Osteoblast (primary cell): ENCODE data around the gene NKIRAS2. TPM values are rescaled to one million over a fixed set of nuclear protein-coding genes. Genes with fewer than 3 reads are reported as not detected.

ENCODE experiments used
- DNase-seq: peaks from one replicate; pipeline ENCODE4 v3.0.0; 2011; ENCODE audit warnings: low spot score, mixed read lengths; ENCODE audit not compliant: insufficient read length; ENCODE audit errors: missing footprints
- H2AFZ ChIP-seq: 2 replicates; pipeline ENCODE4 v1.6.0; 2011; ENCODE audit warnings: mild to moderate bottlenecking, low read length
- H3K27ac ChIP-seq: 2 replicates; pipeline ENCODE4 v1.5.1; 2011; ENCODE audit warnings: mild to moderate bottlenecking, low read depth, low read length, moderate library complexity
- H3K27me3 ChIP-seq: 2 replicates; pipeline ENCODE4 v1.6.0; 2012; ENCODE audit warnings: mild to moderate bottlenecking, control low read depth, inconsistent platforms, low read length, moderate library complexity; ENCODE audit not compliant: insufficient read depth
- H3K36me3 ChIP-seq: 2 replicates; pipeline ENCODE4 v1.5.1; 2011; ENCODE audit warnings: mild to moderate bottlenecking, low read length, control low read depth, moderate library complexity; ENCODE audit not compliant: insufficient read depth
- H3K4me1 ChIP-seq: 2 replicates; pipeline ENCODE4 v1.5.1; 2011; ENCODE audit warnings: mild to moderate bottlenecking, low read length, control low read depth, moderate library complexity; ENCODE audit not compliant: insufficient read depth
- H3K4me2 ChIP-seq: 2 replicates; pipeline ENCODE4 v1.6.0; 2011; ENCODE audit warnings: mild to moderate bottlenecking, low read length; ENCODE audit not compliant: insufficient read depth
- H3K4me3 ChIP-seq: fragments of 200-600 bp; sonication (generic); 3 replicates; pipeline ENCODE4 v1.5.1; 2012; ENCODE audit warnings: mild to moderate bottlenecking, low read length, inconsistent platforms; ENCODE audit not compliant: insufficient read depth
- H3K79me2 ChIP-seq: 2 replicates; pipeline ENCODE4 v1.6.0; 2012; ENCODE audit warnings: mild to moderate bottlenecking, low read length, control low read depth, inconsistent platforms; ENCODE audit not compliant: insufficient read depth
- H3K9me3 ChIP-seq: 2 replicates; pipeline ENCODE4 v1.5.1; 2011; ENCODE audit warnings: low read depth, low read length, control low read depth
- H4K20me1 ChIP-seq: 2 replicates; pipeline ENCODE4 v1.6.0; 2012; ENCODE audit warnings: mild to moderate bottlenecking, low read length, control low read depth; ENCODE audit not compliant: insufficient read depth
- CTCF ChIP-seq: IDR thresholded peaks from 2 replicates; pipeline ENCODE4 v1.5.1; 2011; ENCODE audit warnings: mild to moderate bottlenecking, low read depth, low read length, moderate library complexity; ENCODE audit errors: extremely low read depth
- total RNA-seq: library from RNA; depleted of rRNA; stranded (reverse); fragments of >200 nt; gene quantifications from 2 replicates; pipeline ENCODE4 v1.2.3, GENCODE V29; 2012

Gene NKIRAS2
- total RNA-seq, 1 donor = 39.1 TPM

GRCh38 chr17:42055027-42055426 is 35.1 kb downstream of the NKIRAS2 start:
- no peaks in the 10 kb centered on the region for H3K4me1 ChIP-seq
- no peak overlapping the region for H2AFZ ChIP-seq
- H3K36me3 ChIP-seq = no peaks in the 10 kb centered on the region
- no peaks in the 10 kb centered on the region for H3K9me3 ChIP-seq
- no peak for DNase-seq
- H3K4me2 ChIP-seq = no peak overlapping the region
- no peak overlapping the region for H3K4me3 ChIP-seq
- H4K20me1 ChIP-seq = no peaks in the 10 kb centered on the region
- H3K79me2 ChIP-seq = no peaks in the 10 kb centered on the region
- no peak for TF ChIP-seq CTCF
- H3K27ac ChIP-seq = no peak overlapping the region
- peaks cover 46% of the 10 kb centered on the region for H3K27me3 ChIP-seq

DNA sequence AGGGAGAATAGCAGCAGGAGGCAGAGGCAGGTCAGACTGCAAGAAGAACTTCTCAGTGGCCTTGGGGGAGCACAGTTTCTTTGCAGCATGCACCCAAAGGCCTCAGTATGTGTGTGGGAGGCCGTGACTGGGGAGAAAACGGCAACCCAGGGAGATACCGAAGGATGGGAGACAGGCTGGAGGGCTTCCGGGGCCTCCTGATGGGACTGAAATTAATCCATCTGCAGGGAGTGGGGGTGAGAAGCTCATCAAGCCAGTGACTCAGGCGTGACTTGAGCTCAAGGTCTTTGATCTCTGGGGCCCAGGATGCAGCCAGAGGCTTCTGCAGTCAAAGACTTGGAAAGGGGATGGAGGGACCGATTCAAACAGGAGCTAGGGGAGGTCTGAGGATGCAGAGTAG is 35.6 kb downstream of the NKIRAS2 start:
- H3K36me3 ChIP-seq = no peaks in the 10 kb centered on the region
- no peaks in the 10 kb centered on the region for H3K4me1 ChIP-seq
- peaks cover 46% of the 10 kb centered on the region for H3K27me3 ChIP-seq
- TF ChIP-seq CTCF = no peak
- H3K9me3 ChIP-seq = no peaks in the 10 kb centered on the region
- H2AFZ ChIP-seq = no peak overlapping the region
- no peak overlapping the region for H3K27ac ChIP-seq
- no peaks in the 10 kb centered on the region for H4K20me1 ChIP-seq
- no peak overlapping the region for H3K4me2 ChIP-seq
- H3K79me2 ChIP-seq = no peaks in the 10 kb centered on the region
- no peak overlapping the region for H3K4me3 ChIP-seq
- no peak for DNase-seq

- TF ChIP-seq CTCF = no peak
- H3K79me2 ChIP-seq = no peaks in the 10 kb centered on the region
- no peaks in the 10 kb centered on the region for H3K36me3 ChIP-seq
- H3K4me1 ChIP-seq = no peaks in the 10 kb centered on the region
- no peaks in the 10 kb centered on the region for H3K9me3 ChIP-seq
- no peak overlapping the region for H2AFZ ChIP-seq
- H3K27me3 ChIP-seq = peaks cover 37% of the 10 kb centered on the region
- H3K4me2 ChIP-seq = no peak overlapping the region
- H4K20me1 ChIP-seq = no peaks in the 10 kb centered on the region
- no peak overlapping the region for H3K4me3 ChIP-seq
- H3K27ac ChIP-seq = no peak overlapping the region
- no peak for DNase-seq
These were observed 36.7 kb downstream of the NKIRAS2 start for GRCh38 chr17:42056635-42057034.

GRCh38 chr17:42058063-42058462 is 38.2 kb downstream of the NKIRAS2 start:
- H3K36me3 ChIP-seq = no peaks in the 10 kb centered on the region
- H3K27me3 ChIP-seq = peaks cover 23% of the 10 kb centered on the region
- no peak overlapping the region for H2AFZ ChIP-seq
- H4K20me1 ChIP-seq = no peaks in the 10 kb centered on the region
- H3K4me1 ChIP-seq = no peaks in the 10 kb centered on the region
- DNase-seq = no peak
- H3K27ac ChIP-seq = no peak overlapping the region
- no peak overlapping the region for H3K4me3 ChIP-seq
- H3K9me3 ChIP-seq = no peaks in the 10 kb centered on the region
- no peak for TF ChIP-seq CTCF
- no peaks in the 10 kb centered on the region for H3K79me2 ChIP-seq
- no peak overlapping the region for H3K4me2 ChIP-seq
